ENCODE measurements around the gene WNT7B. TPM values are rescaled to one million over a fixed set of nuclear protein-coding genes. Genes with fewer than 3 reads are reported as not detected.

WNT7B gene
- total RNA-seq, 4 donors from 2014 or later = not detected

- no peaks in the 10 kb centered on the region for H3K9me3 ChIP-seq
- no peaks in the 10 kb centered on the region for H3K36me3 ChIP-seq
- no peak for TF ChIP-seq POLR2A (IDR thresholded peaks at IDR 0.05)
- TF ChIP-seq, protein P1, sequence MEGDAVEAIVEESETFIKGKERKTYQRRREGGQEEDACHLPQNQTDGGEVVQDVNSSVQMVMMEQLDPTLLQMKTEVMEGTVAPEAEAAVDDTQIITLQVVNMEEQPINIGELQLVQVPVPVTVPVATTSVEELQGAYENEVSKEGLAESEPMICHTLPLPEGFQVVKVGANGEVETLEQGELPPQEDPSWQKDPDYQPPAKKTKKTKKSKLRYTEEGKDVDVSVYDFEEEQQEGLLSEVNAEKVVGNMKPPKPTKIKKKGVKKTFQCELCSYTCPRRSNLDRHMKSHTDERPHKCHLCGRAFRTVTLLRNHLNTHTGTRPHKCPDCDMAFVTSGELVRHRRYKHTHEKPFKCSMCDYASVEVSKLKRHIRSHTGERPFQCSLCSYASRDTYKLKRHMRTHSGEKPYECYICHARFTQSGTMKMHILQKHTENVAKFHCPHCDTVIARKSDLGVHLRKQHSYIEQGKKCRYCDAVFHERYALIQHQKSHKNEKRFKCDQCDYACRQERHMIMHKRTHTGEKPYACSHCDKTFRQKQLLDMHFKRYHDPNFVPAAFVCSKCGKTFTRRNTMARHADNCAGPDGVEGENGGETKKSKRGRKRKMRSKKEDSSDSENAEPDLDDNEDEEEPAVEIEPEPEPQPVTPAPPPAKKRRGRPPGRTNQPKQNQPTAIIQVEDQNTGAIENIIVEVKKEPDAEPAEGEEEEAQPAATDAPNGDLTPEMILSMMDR (IDR thresholded peaks at IDR 0.05) = no peak
- no peak for TF ChIP-seq EP300 (IDR thresholded peaks at IDR 0.05)
- no peak for DNase-seq (ENCODE audit: low spot score in 2 of 2)
- H3K4me3 ChIP-seq = peak overlapping the region in 1 of 4 donors; percentile 6
- H3K4me1 ChIP-seq = peaks cover 0 to 47% (median 7%) of the 10 kb centered on the region in 4 donors
- H3K27me3 ChIP-seq = peaks cover 5 to 93% of the 10 kb centered on the region in 2 donors
- H3K27ac ChIP-seq = no peak overlapping the region
- 2 to 3% methylated on average over 29 to 37 of the region's 40 CpGs for WGBS, 2 donors
Observed at GRCh38 chr22:45970705-45971407, 6.1 kb downstream of the WNT7B start.

- Histone ChIP-seq H3K27me3 (peaks cover 5 to 94% of the 10 kb centered on the region in 2 donors), H3K4me3 (no peak overlapping the region), H3K4me1 (peaks cover 0 to 38% (median 7%) of the 10 kb centered on the region in 4 donors), H3K36me3 (no peaks in the 10 kb centered on the region), H3K9me3 (no peaks in the 10 kb centered on the region), H3K27ac (no peak overlapping the region)
- no peak for DNase-seq (ENCODE audit: low spot score in 2 of 2)
- 46 to 67% methylated on average over 14 to 20 of the region's 21 CpGs for WGBS, 2 donors
- TF ChIP-seq EP300 (IDR thresholded peaks at IDR 0.05) = no peak
- TF ChIP-seq POLR2A (IDR thresholded peaks at IDR 0.05) = no peak
- TF ChIP-seq, protein P1 (IDR thresholded peaks at IDR 0.05) = no peak
Observed at GRCh38 chr22:45969801-45970470, 7.0 kb downstream of the WNT7B start.

DNA sequence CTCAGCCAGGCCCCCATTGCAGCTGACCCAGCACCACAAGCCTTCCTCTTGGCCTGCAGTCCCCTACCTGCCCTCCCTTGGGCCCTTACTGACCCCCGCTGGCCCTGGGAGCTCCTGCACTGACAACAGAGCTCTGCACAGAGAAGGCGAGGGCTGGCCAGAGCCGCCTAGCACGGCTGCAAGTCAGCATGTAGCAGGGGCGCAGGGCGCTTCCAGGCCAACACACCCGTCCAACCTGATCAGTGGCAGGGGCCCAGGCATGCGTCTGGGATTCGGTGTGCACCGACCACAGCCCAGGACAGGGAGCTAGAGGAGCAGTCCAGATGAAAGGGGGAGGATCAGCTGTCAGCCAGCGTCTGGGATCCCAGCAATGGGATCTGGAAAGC, 7.6 kb downstream of the WNT7B start:
- TF ChIP-seq POLR2A (IDR thresholded peaks at IDR 0.05) (no peak), EP300 (IDR thresholded peaks at IDR 0.05) (no peak)
- TF ChIP-seq, protein P1 (IDR thresholded peaks at IDR 0.05) = no peak
- H3K9me3 ChIP-seq = no peaks in the 10 kb centered on the region
- peaks cover 0 to 34% (median 7%) of the 10 kb centered on the region in 4 donors for H3K4me1 ChIP-seq
- no peak overlapping the region for H3K4me3 ChIP-seq
- 56 to 87% methylated on average over 6 to 10 of the region's 11 CpGs for WGBS, 2 donors
- no peaks in the 10 kb centered on the region for H3K36me3 ChIP-seq
- peaks cover 5 to 93% of the 10 kb centered on the region in 2 donors for H3K27me3 ChIP-seq
- no peak overlapping the region for H3K27ac ChIP-seq
- no peak for DNase-seq (ENCODE audit: low spot score in 2 of 2)

GRCh38 chr22:45968751-45969413, 8.1 kb downstream of the WNT7B start:
- DNase-seq (ENCODE audit: low spot score in 2 of 2) = no peak
- Histone ChIP-seq H3K27me3 (peaks cover 5 to 90% of the 10 kb centered on the region in 2 donors), H3K4me3 (no peak overlapping the region), H3K4me1 (peaks cover 0 to 31% (median 7%) of the 10 kb centered on the region in 4 donors), H3K27ac (no peak overlapping the region), H3K9me3 (no peaks in the 10 kb centered on the region), H3K36me3 (no peaks in the 10 kb centered on the region)
- 82 to 84% methylated on average over 16 to 17 of the region's 21 CpGs for WGBS, 2 donors
- TF ChIP-seq EP300 (IDR thresholded peaks at IDR 0.05) (no peak), POLR2A (IDR thresholded peaks at IDR 0.05) (no peak)
- TF ChIP-seq, protein P1 (IDR thresholded peaks at IDR 0.05) = no peak
